Spleen (tissue), 7 donors: ENCODE results near the gene EPHB2.

ENCODE experiments used
- POLR2A ChIP-seq, 3 donors: fragments of 450-650 bp; IDR thresholded peaks; one replicate each; pipeline ENCODE4 v1.5.1; 2017; ENCODE audit warnings: antibody characterized with exemption in 3 of 3, mild to moderate bottlenecking in 1 of 3
- POLR2AphosphoS5 ChIP-seq, 3 donors: sonication (generic); formaldehyde crosslinking; IDR thresholded peaks; one replicate each; pipeline ENCODE4 v1.5.1; 2017; ENCODE audit warnings: antibody characterized with exemption in 3 of 3
- TF ChIP-seq, protein P1 (sequence below), 11 experiments: fragments of 200-600 bp in 7 of 11; fragments of 450-650 bp in 4 of 11; sonication (generic) in 4 of 11; IDR thresholded peaks in 8 of 11; conservative IDR thresholded peaks in 3 of 11; 1 replicate in 7 of 11; 2 replicates in 4 of 11; pipeline versions ENCODE4 v1.4.0 to v1.8.0; 2016 to 2021; ENCODE audit warnings: antibody characterized with exemption in 11 of 11, inconsistent platforms in 4 of 11, mild to moderate bottlenecking in 1 of 11
- donor health status: DM: no; HTN: no; CAD: no; lungs with moderate emphysema.
- donor health status: DM: no; HTN: no; CAD: no.
- donor health status: DM: no; HTN: no; CAD: no.

DNA sequence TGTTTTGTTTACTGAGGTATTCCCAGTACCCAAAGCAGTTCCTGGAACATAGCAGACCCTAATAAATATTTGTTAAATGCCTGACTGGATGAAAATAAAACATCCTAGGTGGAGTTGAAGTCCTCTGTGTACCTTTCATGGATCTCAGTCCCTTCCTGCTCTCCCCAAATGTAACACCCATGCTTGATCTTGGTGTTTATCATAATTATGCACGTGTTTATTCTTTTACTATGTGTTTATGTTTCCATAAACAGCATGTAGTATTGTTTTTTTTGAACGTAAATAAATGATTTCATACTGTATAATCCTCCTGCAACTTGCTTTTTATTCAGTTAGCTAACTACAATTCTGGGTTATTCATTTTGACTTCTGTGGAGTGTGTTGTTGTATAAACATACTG lies 257.2 kb downstream of the EPHB2 start:
- TF ChIP-seq, protein P1, sequence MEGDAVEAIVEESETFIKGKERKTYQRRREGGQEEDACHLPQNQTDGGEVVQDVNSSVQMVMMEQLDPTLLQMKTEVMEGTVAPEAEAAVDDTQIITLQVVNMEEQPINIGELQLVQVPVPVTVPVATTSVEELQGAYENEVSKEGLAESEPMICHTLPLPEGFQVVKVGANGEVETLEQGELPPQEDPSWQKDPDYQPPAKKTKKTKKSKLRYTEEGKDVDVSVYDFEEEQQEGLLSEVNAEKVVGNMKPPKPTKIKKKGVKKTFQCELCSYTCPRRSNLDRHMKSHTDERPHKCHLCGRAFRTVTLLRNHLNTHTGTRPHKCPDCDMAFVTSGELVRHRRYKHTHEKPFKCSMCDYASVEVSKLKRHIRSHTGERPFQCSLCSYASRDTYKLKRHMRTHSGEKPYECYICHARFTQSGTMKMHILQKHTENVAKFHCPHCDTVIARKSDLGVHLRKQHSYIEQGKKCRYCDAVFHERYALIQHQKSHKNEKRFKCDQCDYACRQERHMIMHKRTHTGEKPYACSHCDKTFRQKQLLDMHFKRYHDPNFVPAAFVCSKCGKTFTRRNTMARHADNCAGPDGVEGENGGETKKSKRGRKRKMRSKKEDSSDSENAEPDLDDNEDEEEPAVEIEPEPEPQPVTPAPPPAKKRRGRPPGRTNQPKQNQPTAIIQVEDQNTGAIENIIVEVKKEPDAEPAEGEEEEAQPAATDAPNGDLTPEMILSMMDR (IDR thresholded peaks at IDR 0.05 in 8 of 11, conservative IDR thresholded peaks at IDR 0.05 in 3 of 11): no peak
- TF ChIP-seq POLR2AphosphoS5 (IDR thresholded peaks at IDR 0.05) (no peak), POLR2A (IDR thresholded peaks at IDR 0.05) (no peak)
